Breast epithelium (tissue), 3 donors: ENCODE data around the gene QPCTL.
"Not testable (repeated sequence)": the region's sequence is repeated elsewhere in the genome, so short reads cannot be mapped to it uniquely, and the experiment has no call there.

Experiments used
- POLR2A ChIP-seq: fragments of 450-650 bp; IDR thresholded peaks from one replicate; pipeline ENCODE4 v1.6.1; 2016; ENCODE audit warnings: antibody characterized with exemption, mild to moderate bottlenecking, moderate library complexity
- POLR2AphosphoS5 ChIP-seq, 3 donors: sonication (generic); formaldehyde crosslinking; IDR thresholded peaks; one replicate each; pipeline ENCODE4 v1.6.1; 2017; ENCODE audit warnings: antibody characterized with exemption in 3 of 3
- TF ChIP-seq, protein P1 (sequence below), 3 donors: fragments of 450-650 bp; IDR thresholded peaks; one replicate each; pipeline ENCODE4 v1.5.1; 2016 to 2017; ENCODE audit warnings: antibody characterized with exemption in 3 of 3, mild to moderate bottlenecking in 3 of 3, moderate library complexity in 3 of 3

DNA sequence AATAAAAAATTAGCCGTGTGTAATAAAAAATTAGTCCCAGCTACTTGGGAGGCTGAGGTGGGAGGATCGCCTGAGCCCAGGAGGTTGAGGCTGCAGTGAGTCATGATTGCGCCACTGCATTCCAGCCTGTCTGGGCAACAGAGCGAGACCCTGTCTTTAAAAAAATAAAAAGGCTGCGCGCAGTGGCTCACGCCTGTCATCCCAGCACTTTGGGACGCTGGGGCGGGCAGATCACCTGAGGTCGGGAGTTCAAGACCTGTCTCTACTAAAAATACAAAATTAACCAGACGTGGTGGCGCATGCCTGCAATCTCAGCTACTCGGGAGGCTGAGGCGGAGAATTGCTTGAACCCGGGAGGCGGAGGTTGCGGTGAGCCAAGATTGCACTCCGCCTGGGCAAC is 36.2 kb downstream of the QPCTL start:
- TF ChIP-seq, protein P1, sequence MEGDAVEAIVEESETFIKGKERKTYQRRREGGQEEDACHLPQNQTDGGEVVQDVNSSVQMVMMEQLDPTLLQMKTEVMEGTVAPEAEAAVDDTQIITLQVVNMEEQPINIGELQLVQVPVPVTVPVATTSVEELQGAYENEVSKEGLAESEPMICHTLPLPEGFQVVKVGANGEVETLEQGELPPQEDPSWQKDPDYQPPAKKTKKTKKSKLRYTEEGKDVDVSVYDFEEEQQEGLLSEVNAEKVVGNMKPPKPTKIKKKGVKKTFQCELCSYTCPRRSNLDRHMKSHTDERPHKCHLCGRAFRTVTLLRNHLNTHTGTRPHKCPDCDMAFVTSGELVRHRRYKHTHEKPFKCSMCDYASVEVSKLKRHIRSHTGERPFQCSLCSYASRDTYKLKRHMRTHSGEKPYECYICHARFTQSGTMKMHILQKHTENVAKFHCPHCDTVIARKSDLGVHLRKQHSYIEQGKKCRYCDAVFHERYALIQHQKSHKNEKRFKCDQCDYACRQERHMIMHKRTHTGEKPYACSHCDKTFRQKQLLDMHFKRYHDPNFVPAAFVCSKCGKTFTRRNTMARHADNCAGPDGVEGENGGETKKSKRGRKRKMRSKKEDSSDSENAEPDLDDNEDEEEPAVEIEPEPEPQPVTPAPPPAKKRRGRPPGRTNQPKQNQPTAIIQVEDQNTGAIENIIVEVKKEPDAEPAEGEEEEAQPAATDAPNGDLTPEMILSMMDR (IDR thresholded peaks at IDR 0.05): not testable (repeated sequence)
- not testable (repeated sequence) for TF ChIP-seq POLR2AphosphoS5 (IDR thresholded peaks at IDR 0.05); POLR2A
